AG04449 (cell line): ENCODE results near the gene CXCR6.

Source experiments
- CTCF ChIA-PET: fragments of 350-600 bp; formaldehyde crosslinking; extraction: SDS; loops from one replicate; lab custom pipeline; 2021; ENCODE audit warnings: antibody characterized with exemption; lab: Yijun Ruan, JAX
- POLR2A ChIA-PET: fragments of 400-600, 350-600 bp; formaldehyde crosslinking; extraction: SDS; loops from one replicate; lab custom pipeline; 2020; ENCODE audit warnings: antibody characterized with exemption, inconsistent platforms; lab: Yijun Ruan, JAX
- DNase-seq: peaks from one replicate; pipeline ENCODE4 v3.0.0-alpha.2; 2010; ENCODE audit warnings: low read depth, low spot score
- H3K4me3 ChIP-seq: 2 replicates; pipeline ENCODE4 v1.5.1; 2011; ENCODE audit warnings: low read depth, mild to moderate bottlenecking, control low read depth, low read length
- CTCF ChIP-seq: IDR thresholded peaks from one replicate; pipeline ENCODE4 v1.5.1; 2011; ENCODE audit warnings: mild to moderate bottlenecking, moderate library complexity, low read length, control low read depth, inconsistent platforms; ENCODE audit not compliant: insufficient read depth; ENCODE audit errors: missing control alignments

The CXCR6 gene

GRCh38 chr3:45981346-45982074, 38.2 kb downstream of the CXCR6 start:
- no peak for TF ChIP-seq CTCF
- DNase-seq, result no peak
- no peak overlapping the region for H3K4me3 ChIP-seq
- ChIA-PET CTCF (interaction anchor here (0.7 to 2.4 kb wide), 7 partner anchors 9 to 103 kb away, joined by 3 to 8 read pairs (median 4); no protein-coding TSS in a partner anchor), POLR2A (no interaction called here)

GRCh38 chr3:45983770-45984169, 40.5 kb downstream of the CXCR6 start:
- DNase-seq, result no peak
- no peak overlapping the region for H3K4me3 ChIP-seq
- ChIA-PET POLR2A (interaction anchor here (1.0 kb wide), 1 partner anchor 9 kb away, joined by 4 read pairs; no protein-coding TSS in a partner anchor), CTCF (interaction anchor here (1.6 to 2.2 kb wide), 2 partner anchors 15 to 45 kb away, joined by 3 to 6 read pairs; no protein-coding TSS in a partner anchor)
- no peak for TF ChIP-seq CTCF

GRCh38 chr3:45984331-45985312, 41.4 kb downstream of the CXCR6 start:
- ChIA-PET POLR2A (interaction anchor here (1.0 kb wide), 1 partner anchor 8 kb away, joined by 4 read pairs; no protein-coding TSS in a partner anchor), CTCF (interaction anchor here (0.6 to 2.2 kb wide), 5 partner anchors 15 to 96 kb away, joined by 3 to 6 read pairs (median 3); no protein-coding TSS in a partner anchor)
- no peak for DNase-seq
- no peak overlapping the region for H3K4me3 ChIP-seq
- TF ChIP-seq CTCF, result no peak

- CTCF ChIA-PET, result interaction anchor here (1.2 to 3.1 kb wide), 5 partner anchors 13 to 93 kb away, joined by 3 to 17 read pairs (median 4); no protein-coding TSS in a partner anchor
- TF ChIP-seq CTCF, result no peak
Observed at GRCh38 chr3:45985532-45986302, 42.5 kb downstream of the CXCR6 start.

GRCh38 chr3:45986303-45986982, 43.2 kb downstream of the CXCR6 start:
- no peak for DNase-seq
- H3K4me3 ChIP-seq, result no peak overlapping the region
- POLR2A ChIA-PET, result interaction anchor here (0.8 to 1.1 kb wide), 3 partner anchors 14 to 47 kb away, joined by 3 to 4 read pairs (median 3); no protein-coding TSS in a partner anchor
- CTCF ChIA-PET, result interaction anchor here (1.2 to 3.1 kb wide), 3 partner anchors 14 to 91 kb away, joined by 3 to 17 read pairs (median 8); no protein-coding TSS in a partner anchor
- TF ChIP-seq CTCF, result no peak

More at GRCh38 chr3:45985532-45986302, 42.5 kb downstream of the CXCR6 start:
- H3K4me3 ChIP-seq, result no peak overlapping the region
- DNase-seq, result no peak
- POLR2A ChIA-PET, result interaction anchor here (0.8 to 1.1 kb wide), 3 partner anchors 13 to 47 kb away, joined by 3 to 4 read pairs (median 3); no protein-coding TSS in a partner anchor
